Small intestine (tissue), 7 donors: ENCODE results near the gene NDUFA3. TPM values are rescaled to one million over a fixed set of nuclear protein-coding genes. Genes with fewer than 3 reads are reported as not detected.
A peak's percentile ranks its signal among the peaks of the same experiment; 100 is the strongest.

ENCODE experiments used
- DNase-seq, 2 donors: peaks; one replicate each; pipeline versions ENCODE4 v3.0.0 to v3.0.0-alpha.2; 2013
- FAIRE-seq: peaks from 2 replicates; lab custom pipeline; 2012; peaks lifted over from hg19 to GRCh38; lab: Jason Lieb, UNC
- H3K27ac ChIP-seq, 3 donors: one replicate each; pipeline ENCODE4 v1.5.1; 2013; ENCODE audit warnings: low read length in 2 of 3, mild to moderate bottlenecking in 2 of 3, control low read depth in 1 of 3, inconsistent platforms in 1 of 3, low read depth in 1 of 3, moderate library complexity in 1 of 3
- H3K27me3 ChIP-seq, 3 donors: one replicate each; pipeline ENCODE4 v1.6.1; 2013; ENCODE audit warnings: low read length in 3 of 3, inconsistent platforms in 1 of 3; ENCODE audit not compliant: control insufficient read depth in 3 of 3, insufficient read depth in 3 of 3
- H3K36me3 ChIP-seq, 3 donors: one replicate each; pipeline ENCODE4 v1.6.1; 2013; ENCODE audit warnings: low read length in 3 of 3, inconsistent platforms in 1 of 3, low read depth in 1 of 3, mild to moderate bottlenecking in 1 of 3, moderate library complexity in 1 of 3; ENCODE audit not compliant: control insufficient read depth in 3 of 3, insufficient read depth in 2 of 3
- H3K4me1 ChIP-seq, 3 donors: one replicate each; pipeline ENCODE4 v1.6.1; 2013; ENCODE audit warnings: low read length in 2 of 3, inconsistent platforms in 1 of 3, low read depth in 1 of 3, mild to moderate bottlenecking in 1 of 3, moderate library complexity in 1 of 3; ENCODE audit not compliant: control insufficient read depth in 3 of 3, insufficient read depth in 2 of 3
- H3K4me3 ChIP-seq, 3 donors: one replicate each; pipeline ENCODE4 v1.5.1; 2013; ENCODE audit warnings: low read length in 3 of 3, control low read depth in 1 of 3, inconsistent platforms in 1 of 3, low read depth in 1 of 3, mild to moderate bottlenecking in 1 of 3, moderate library complexity in 1 of 3
- H3K9me3 ChIP-seq, 2 donors: one replicate each; pipeline ENCODE4 v1.6.1; 2013; ENCODE audit warnings: low read depth in 1 of 2, low read length in 1 of 2; ENCODE audit not compliant: control insufficient read depth in 2 of 2, insufficient read depth in 1 of 2
- WGBS, 3 donors: extraction: QIAGEN DNeasy Blood & Tissue Kit; methylation state at CpG; one replicate each; pipeline ENCODE4 v1.1.7; 2013; 5-methylcytosine and 5-hydroxymethylcytosine counted together
- polyA plus RNA-seq, 4 donors: library from polyadenylated mRNA; stranded (reverse) in 3 of 4; unstranded in 1 of 4; fragments of 200-250 nt in 3 of 4; fragments of 120-200 nt in 1 of 4; gene quantifications; one replicate each; pipeline versions ENCODE4 v1.2.1 to v1.2.3, GENCODE V29; 2013
- donor health status: healthy with polysubstance abuse.
- donor health status: control.
- donor health status: control.
- donor health status: Bipolar disorder and iron deficiency.
- donor health status: healthy.

The NDUFA3 gene
- polyA plus RNA-seq, 4 donors, result 130 to 409 (median 211) TPM

- H3K9me3 ChIP-seq, result no peaks in the 10 kb centered on the region
- FAIRE-seq (no peak), DNase-seq (no peak)
- no peak overlapping the region for H3K4me3 ChIP-seq
- no peaks in the 10 kb centered on the region for H3K4me1 ChIP-seq
- H3K36me3 ChIP-seq, result peaks cover 27 to 87% (median 28%) of the 10 kb centered on the region in 3 donors
- no peaks in the 10 kb centered on the region for H3K27me3 ChIP-seq
- WGBS, 3 donors, result 91 to 93% (median 93%) methylated on average over 37 to 44 of the region's 44 CpGs
- no peak overlapping the region for H3K27ac ChIP-seq
Measured at GRCh38 chr19:54127688-54128440, 25.2 kb downstream of the NDUFA3 start.

- Histone ChIP-seq H3K27me3 (no peaks in the 10 kb centered on the region), H3K4me3 (no peak overlapping the region), H3K36me3 (peaks cover 25 to 85% (median 27%) of the 10 kb centered on the region in 3 donors), H3K4me1 (no peaks in the 10 kb centered on the region), H3K9me3 (no peaks in the 10 kb centered on the region), H3K27ac (no peak overlapping the region)
- FAIRE-seq, result no peak
- 90 to 96% (median 94%) methylated on average over 18 to 20 of the region's 20 CpGs for WGBS, 3 donors
- no peak for DNase-seq
Measured at GRCh38 chr19:54128441-54128725, 25.7 kb downstream of the NDUFA3 start.

- DNase-seq, result no peak
- Histone ChIP-seq H3K9me3 (no peaks in the 10 kb centered on the region), H3K36me3 (peaks cover 21 to 81% (median 23%) of the 10 kb centered on the region in 3 donors), H3K27ac (no peak overlapping the region), H3K4me3 (no peak overlapping the region), H3K27me3 (no peaks in the 10 kb centered on the region), H3K4me1 (no peaks in the 10 kb centered on the region)
- FAIRE-seq, result no peak
- WGBS, 3 donors, result 95 to 97% (median 96%) methylated on average over 39 to 41 of the region's 41 CpGs
Measured at GRCh38 chr19:54128796-54129616, 26.4 kb downstream of the NDUFA3 start.

GRCh38 chr19:54129617-54129996, 27.0 kb downstream of the NDUFA3 start:
- WGBS, 3 donors, result 97 to 98% (median 97%) methylated on average over 20 of the region's 20 CpGs
- FAIRE-seq, result no peak
- Histone ChIP-seq H3K4me1 (no peaks in the 10 kb centered on the region), H3K9me3 (no peaks in the 10 kb centered on the region), H3K36me3 (peaks cover 20 to 75% (median 23%) of the 10 kb centered on the region in 3 donors), H3K27me3 (no peaks in the 10 kb centered on the region), H3K27ac (no peak overlapping the region), H3K4me3 (no peak overlapping the region)
- DNase-seq, result no peak

- H3K4me3 ChIP-seq, result no peak overlapping the region
- peaks cover 4 to 39% (median 8%) of the 10 kb centered on the region in 3 donors for H3K36me3 ChIP-seq
- 78 to 82% (median 80%) methylated on average over 10 of the region's 10 CpGs for WGBS, 3 donors
- H3K9me3 ChIP-seq, result no peaks in the 10 kb centered on the region
- no peak overlapping the region for H3K27ac ChIP-seq
- no peak for DNase-seq
- no peaks in the 10 kb centered on the region for H3K27me3 ChIP-seq
- peaks cover 0 to under 1% (median 0%) of the 10 kb centered on the region in 3 donors for H3K4me1 ChIP-seq
- FAIRE-seq, result no peak
Measured at GRCh38 chr19:54133312-54133956, 30.8 kb downstream of the NDUFA3 start.

- 59 to 75% (median 60%) methylated on average over 2 of the region's 2 CpGs for WGBS, 3 donors
- DNase-seq (no peak), FAIRE-seq (no peak)
- Histone ChIP-seq H3K27ac (no peak overlapping the region), H3K4me1 (peaks cover 0 to 7% (median 4%) of the 10 kb centered on the region in 3 donors), H3K27me3 (no peaks in the 10 kb centered on the region), H3K9me3 (no peaks in the 10 kb centered on the region), H3K4me3 (no peak overlapping the region), H3K36me3 (peaks cover 0 to 37% (median 4%) of the 10 kb centered on the region in 3 donors)
Measured at GRCh38 chr19:54133957-54134590, 31.4 kb downstream of the NDUFA3 start.

GRCh38 chr19:54136086-54136863, 33.6 kb downstream of the NDUFA3 start:
- H3K4me3 ChIP-seq, result peak overlapping the region in 2 of 3 donors; percentile 46
- FAIRE-seq (no peak), DNase-seq (peak; percentile 19 to 25)
- H3K27ac ChIP-seq, result peak overlapping the region; percentile 5 to 55 (median 16)
- H3K4me1 ChIP-seq, result peaks cover 0 to 19% (median 6%) of the 10 kb centered on the region in 3 donors
- H3K27me3 ChIP-seq, result no peaks in the 10 kb centered on the region
- peaks cover 0 to 42% (median 0%) of the 10 kb centered on the region in 3 donors for H3K36me3 ChIP-seq
- H3K9me3 ChIP-seq, result no peaks in the 10 kb centered on the region
- 2 to 4% (median 3%) methylated on average over 30 of the region's 30 CpGs for WGBS, 3 donors
